ENCODE measurements around the gene RPL27. TPM values are rescaled to one million over a fixed set of nuclear protein-coding genes. Genes with fewer than 3 reads are reported as not detected.
"Not testable (repeated sequence)": the region's sequence is repeated elsewhere in the genome, so short reads cannot be mapped to it uniquely, and the experiment has no call there.

The RPL27 gene
- total RNA-seq, 1 donor from 2014 or later = 738 TPM

DNA sequence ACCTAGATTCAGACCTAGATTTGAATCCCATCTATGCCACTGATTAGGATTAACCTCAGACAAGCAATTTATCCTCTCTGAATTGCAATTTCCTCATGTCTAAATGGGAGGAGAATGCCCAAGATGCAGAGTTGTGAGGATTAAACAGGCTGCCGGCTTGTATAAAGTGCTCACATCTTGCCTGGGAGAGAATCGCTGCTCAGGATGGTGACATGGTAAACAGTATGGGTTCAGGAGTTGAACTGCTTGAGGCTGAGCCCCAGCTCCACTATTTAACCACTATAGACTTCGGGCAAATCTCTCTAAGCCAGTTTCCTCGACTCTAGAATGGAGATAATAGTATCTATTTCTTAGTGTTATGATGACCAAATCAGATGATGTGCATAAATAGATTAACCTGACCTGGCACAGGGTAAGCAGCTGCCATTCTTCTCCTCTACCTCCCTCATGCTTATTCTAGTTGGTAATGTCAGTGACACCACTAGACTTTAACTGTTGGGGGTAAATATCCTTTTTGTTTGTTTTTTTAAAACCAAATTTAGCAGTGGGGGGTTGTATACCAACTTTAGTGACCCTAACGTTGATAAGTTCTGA is 732 bp upstream of the RPL27 start:
- Mint-ChIP-seq H3K27ac (ENCODE audit: unreplicated experiment) (peak overlapping the region; percentile 99), H3K27me3 (ENCODE audit: low read depth) (no peaks in the 10 kb centered on the region), H3K9me3 (ENCODE audit: low read depth) (no peaks in the 10 kb centered on the region), H3K4me3 (ENCODE audit: unreplicated experiment) (peak overlapping the region; percentile 92), H3K4me1 (ENCODE audit: low read depth) (peaks cover 37% of the 10 kb centered on the region), H3K36me3 (ENCODE audit: low read depth) (peaks cover 23% of the 10 kb centered on the region)
- TF ChIP-seq, protein P1, sequence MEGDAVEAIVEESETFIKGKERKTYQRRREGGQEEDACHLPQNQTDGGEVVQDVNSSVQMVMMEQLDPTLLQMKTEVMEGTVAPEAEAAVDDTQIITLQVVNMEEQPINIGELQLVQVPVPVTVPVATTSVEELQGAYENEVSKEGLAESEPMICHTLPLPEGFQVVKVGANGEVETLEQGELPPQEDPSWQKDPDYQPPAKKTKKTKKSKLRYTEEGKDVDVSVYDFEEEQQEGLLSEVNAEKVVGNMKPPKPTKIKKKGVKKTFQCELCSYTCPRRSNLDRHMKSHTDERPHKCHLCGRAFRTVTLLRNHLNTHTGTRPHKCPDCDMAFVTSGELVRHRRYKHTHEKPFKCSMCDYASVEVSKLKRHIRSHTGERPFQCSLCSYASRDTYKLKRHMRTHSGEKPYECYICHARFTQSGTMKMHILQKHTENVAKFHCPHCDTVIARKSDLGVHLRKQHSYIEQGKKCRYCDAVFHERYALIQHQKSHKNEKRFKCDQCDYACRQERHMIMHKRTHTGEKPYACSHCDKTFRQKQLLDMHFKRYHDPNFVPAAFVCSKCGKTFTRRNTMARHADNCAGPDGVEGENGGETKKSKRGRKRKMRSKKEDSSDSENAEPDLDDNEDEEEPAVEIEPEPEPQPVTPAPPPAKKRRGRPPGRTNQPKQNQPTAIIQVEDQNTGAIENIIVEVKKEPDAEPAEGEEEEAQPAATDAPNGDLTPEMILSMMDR (IDR thresholded peaks at IDR 0.05) = no peak
- DNase-seq (ENCODE audit: low spot score) = no peak

DNA sequence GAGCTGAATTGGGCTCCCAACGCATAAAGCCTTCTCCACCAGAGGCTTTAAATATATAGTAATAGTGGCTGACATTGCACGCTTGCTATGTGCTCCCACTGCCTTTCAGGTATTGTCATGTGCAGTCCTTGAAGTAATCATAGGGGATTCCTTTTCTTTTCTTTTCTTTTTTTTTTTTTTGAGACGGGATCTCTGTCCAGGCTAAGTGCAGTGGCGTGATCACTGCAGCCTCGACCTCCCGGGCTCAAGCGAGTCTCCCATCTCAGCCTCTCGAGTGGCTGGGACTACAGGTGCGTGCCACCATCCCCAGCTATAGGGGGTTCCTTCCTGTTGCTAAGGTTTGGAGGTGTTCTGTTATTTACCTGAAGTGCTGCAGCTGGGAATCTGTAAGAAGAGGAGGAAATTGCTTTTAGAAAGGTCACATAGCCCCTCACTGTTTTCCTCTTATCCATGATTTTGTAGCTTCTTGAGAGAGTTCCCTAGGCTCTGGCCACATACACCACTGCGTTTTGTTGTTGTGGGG is 845 bp downstream of the RPL27 start:
- Mint-ChIP-seq H3K27me3 (ENCODE audit: low read depth) (no peaks in the 10 kb centered on the region), H3K4me3 (ENCODE audit: unreplicated experiment) (peak overlapping the region; percentile 92)

DNA sequence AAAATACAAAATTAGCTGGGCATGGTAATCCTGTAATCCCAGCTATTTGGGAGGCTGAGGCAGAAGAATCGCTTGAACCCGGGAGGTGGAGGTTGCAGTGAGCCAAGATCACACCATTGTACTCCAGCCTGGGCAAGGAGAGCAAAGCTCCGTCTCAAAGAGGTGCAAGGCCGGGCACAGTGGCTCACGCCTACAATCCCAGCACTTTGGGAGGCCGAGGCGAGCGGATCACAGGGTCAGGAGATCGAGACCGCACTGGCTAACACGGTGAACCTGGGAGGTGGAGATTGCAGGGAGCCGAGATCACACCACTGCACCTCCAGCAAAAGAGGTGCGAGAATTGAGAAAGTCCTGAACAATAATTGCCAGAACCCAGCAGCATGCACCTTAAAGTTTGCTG is 2.7 kb downstream of the RPL27 start:
- Mint-ChIP-seq H3K4me1 (ENCODE audit: low read depth) (peaks cover 44% of the 10 kb centered on the region), H3K27ac (ENCODE audit: unreplicated experiment) (peak overlapping the region; percentile 63), H3K36me3 (ENCODE audit: low read depth) (peaks cover 20% of the 10 kb centered on the region)
- DNase-seq (ENCODE audit: low spot score) = peak; percentile 59
- not testable (repeated sequence) for H3K27me3 Mint-ChIP-seq (ENCODE audit: low read depth); H3K4me3 Mint-ChIP-seq (ENCODE audit: unreplicated experiment); H3K9me3 Mint-ChIP-seq (ENCODE audit: low read depth)

More for the DNA sequence above, 845 bp downstream of the RPL27 start:
- H3K9me3 Mint-ChIP-seq (ENCODE audit: low read depth) = no peaks in the 10 kb centered on the region
- peaks cover 25% of the 10 kb centered on the region for H3K36me3 Mint-ChIP-seq (ENCODE audit: low read depth)
- TF ChIP-seq, protein P1 (IDR thresholded peaks at IDR 0.05) = no peak
- peaks cover 44% of the 10 kb centered on the region for H3K4me1 Mint-ChIP-seq (ENCODE audit: low read depth)
- DNase-seq (ENCODE audit: low spot score) = peak; percentile 30
- H3K27ac Mint-ChIP-seq (ENCODE audit: unreplicated experiment) = peak overlapping the region; percentile 99

DNA sequence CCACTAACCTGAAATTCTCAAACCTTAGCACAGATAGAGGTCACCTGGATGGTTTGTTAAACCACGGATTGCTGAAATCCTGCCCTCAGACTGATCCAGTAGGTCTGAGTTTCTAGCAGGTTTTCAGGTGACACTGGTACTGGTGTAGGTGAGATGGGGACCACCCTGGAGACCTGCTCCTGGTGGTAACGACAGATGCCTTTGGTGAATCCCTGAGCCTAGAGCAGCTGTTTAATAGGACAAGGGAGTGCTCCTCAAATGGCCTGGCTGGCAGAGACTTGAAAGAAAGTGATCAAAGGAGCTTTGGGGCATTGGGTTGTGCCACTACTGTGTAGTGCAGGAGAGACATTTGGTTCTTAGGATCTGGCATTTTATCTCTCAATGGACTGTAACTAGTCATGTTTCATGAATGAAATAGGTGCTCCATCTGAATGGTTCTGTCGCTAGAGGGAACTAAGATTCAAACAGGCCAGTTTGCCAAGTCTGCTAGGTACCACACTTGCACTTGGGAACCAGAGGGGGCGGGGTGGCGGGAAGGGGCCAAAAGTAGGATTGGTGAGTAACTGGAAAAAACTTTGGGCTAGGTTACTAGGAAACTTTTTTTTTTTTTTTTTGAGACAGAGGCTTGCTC is 5.4 kb downstream of the RPL27 start:
- Mint-ChIP-seq H3K4me3 (ENCODE audit: unreplicated experiment) (no peak overlapping the region), H3K36me3 (ENCODE audit: low read depth) (peaks cover 19% of the 10 kb centered on the region), H3K4me1 (ENCODE audit: low read depth) (peaks cover 48% of the 10 kb centered on the region), H3K27me3 (ENCODE audit: low read depth) (no peaks in the 10 kb centered on the region), H3K27ac (ENCODE audit: unreplicated experiment) (peak overlapping the region; percentile 42), H3K9me3 (ENCODE audit: low read depth) (no peaks in the 10 kb centered on the region)
- no peak for DNase-seq (ENCODE audit: low spot score)
- TF ChIP-seq, protein P1 (IDR thresholded peaks at IDR 0.05) = no peak

DNA sequence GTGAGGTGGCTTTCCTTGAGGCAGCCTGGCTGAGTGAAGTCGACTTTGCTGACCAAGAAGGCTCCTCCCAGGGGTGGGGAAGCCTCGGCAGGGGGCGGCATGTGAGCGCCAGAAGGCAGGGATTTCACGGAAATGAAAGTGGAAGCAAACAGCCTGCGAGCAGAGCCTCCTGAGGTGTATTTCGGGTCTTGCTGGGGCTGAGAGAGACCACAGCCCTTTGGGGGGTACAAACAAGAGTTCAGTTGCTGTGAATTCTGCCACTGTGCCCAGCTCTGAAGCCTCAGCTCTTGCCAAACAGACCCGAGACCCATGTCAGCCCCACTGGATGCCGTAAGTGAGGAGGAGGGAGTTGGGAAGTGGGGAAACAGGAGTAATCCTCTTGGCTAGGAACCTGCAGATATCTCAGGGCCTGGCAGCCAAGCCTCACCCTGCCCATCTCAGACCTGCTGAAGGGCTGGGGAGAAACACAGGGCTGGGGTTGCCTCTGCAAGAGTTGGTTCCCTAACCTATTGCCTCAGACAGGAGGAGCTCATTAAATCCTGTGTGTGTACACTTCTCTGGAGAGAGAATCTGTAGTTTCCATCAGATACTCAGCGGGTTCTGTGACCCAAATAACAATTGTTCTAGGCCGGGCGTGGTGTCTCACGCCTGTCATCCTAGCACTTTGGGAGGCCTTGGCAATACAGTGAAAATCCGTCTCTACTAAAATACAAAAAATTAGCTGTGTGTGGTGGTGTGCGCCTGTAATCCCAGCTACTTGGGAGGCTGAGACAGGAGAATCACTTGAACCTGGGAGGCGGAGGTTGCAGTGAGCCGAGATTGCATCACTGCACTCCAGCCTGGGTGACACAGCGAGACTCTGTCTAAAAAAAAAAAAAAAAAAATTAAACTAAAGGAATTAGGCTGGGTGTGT is 8.7 kb downstream of the RPL27 start, which contains the start of gene IFI35:
IFI35 (plus strand) TSS at position 146 of the 913 bp plus-strand sequence; CDS start at position 310, 164 bp downstream.
- H3K4me1 Mint-ChIP-seq (ENCODE audit: low read depth) = peaks cover 28% of the 10 kb centered on the region
- peaks cover 7% of the 10 kb centered on the region for H3K36me3 Mint-ChIP-seq (ENCODE audit: low read depth)
- H3K27me3 Mint-ChIP-seq (ENCODE audit: low read depth) = no peaks in the 10 kb centered on the region
- DNase-seq (ENCODE audit: low spot score) = peak; percentile 78
- TF ChIP-seq, protein P1 (IDR thresholded peaks at IDR 0.05) = peak; percentile 67
- peak within 1 kb of the TSS; percentile 91 for H3K4me3 Mint-ChIP-seq (ENCODE audit: unreplicated experiment)
- H3K27ac Mint-ChIP-seq (ENCODE audit: unreplicated experiment) = peak within 1 kb of the TSS; percentile 99
- no peaks in the 10 kb centered on the region for H3K9me3 Mint-ChIP-seq (ENCODE audit: low read depth)

Data from chondrocyte (in vitro differentiated cells).